Endometrial microvascular endothelial cells (primary cell): Measurements from ENCODE around the gene ANKRD1. TPM values are rescaled to one million over a fixed set of nuclear protein-coding genes. Genes with fewer than 3 reads are reported as not detected.
"Not testable (repeated sequence)": the region's sequence is repeated elsewhere in the genome, so short reads cannot be mapped to it uniquely, and the experiment has no call there.

Experiments used
- in situ Hi-C: cut with HindIII; loops from 2 replicates; pipeline ENCODE4 v1.10.0; 2017; ENCODE audit warnings: low sequenced_read_pairs, low pct_unique_long_range_greater_than_20kb; ENCODE audit errors: inconsistent ontology term
- total RNA-seq: library from RNA; depleted of rRNA; stranded (reverse); fragments of >200 nt; gene quantifications from one replicate; pipeline ENCODE4 v1.2.3, GENCODE V29; 2015; ENCODE audit errors: inconsistent ontology term

ANKRD1 gene
- total RNA-seq, result 460 TPM

GRCh38 chr10:90920986-90921666 is at the start of gene ANKRD1:
Gene ANKRD1, minus strand, starts transcription at chr10:90921087. Its CDS starts 60 bp downstream, at chr10:90921027.
- in situ Hi-C loops, result loop anchor here (25.0 kb wide), 1 partner anchor 341 kb away; no protein-coding TSS in a partner anchor

GRCh38 chr10:90969947-90970673 is 49.2 kb upstream of the ANKRD1 start:
- in situ Hi-C loops, result no loop called here

GRCh38 chr10:90969121-90969534 is 48.2 kb upstream of the ANKRD1 start:
- in situ Hi-C loops, result no loop called here

GRCh38 chr10:90968328-90969081 is 47.6 kb upstream of the ANKRD1 start:
- in situ Hi-C loops, result no loop called here

GRCh38 chr10:90967865-90968264 is 47.0 kb upstream of the ANKRD1 start:
- in situ Hi-C loops, result no loop called here

GRCh38 chr10:90966146-90966545 is 45.3 kb upstream of the ANKRD1 start:
- in situ Hi-C loops, result no loop called here

GRCh38 chr10:90965720-90966119 is 44.8 kb upstream of the ANKRD1 start:
- in situ Hi-C loops, result no loop called here

GRCh38 chr10:90964781-90965465 is 44.0 kb upstream of the ANKRD1 start:
- in situ Hi-C loops, result no loop called here

GRCh38 chr10:90963331-90963730 is 42.4 kb upstream of the ANKRD1 start:
- in situ Hi-C loops, result no loop called here

- in situ Hi-C loops, result no loop called here
Measured at GRCh38 chr10:90960355-90960814, 39.5 kb upstream of the ANKRD1 start.

GRCh38 chr10:90959826-90960225 is 38.9 kb upstream of the ANKRD1 start:
- in situ Hi-C loops, result no loop called here

- in situ Hi-C loops, result no loop called here
Measured at GRCh38 chr10:90958781-90959180, 37.9 kb upstream of the ANKRD1 start.

GRCh38 chr10:90947030-90947960 is 26.4 kb upstream of the ANKRD1 start:
- in situ Hi-C loops, result no loop called here

- in situ Hi-C loops, result no loop called here
Measured at GRCh38 chr10:90945491-90946070, 24.7 kb upstream of the ANKRD1 start.

GRCh38 chr10:90944749-90945148 is 23.9 kb upstream of the ANKRD1 start:
- in situ Hi-C loops, result no loop called here

GRCh38 chr10:90942980-90943379 is 22.1 kb upstream of the ANKRD1 start:
- in situ Hi-C loops, result not testable (repeated sequence)

GRCh38 chr10:90939648-90940047 is 18.8 kb upstream of the ANKRD1 start:
- in situ Hi-C loops, result no loop called here

- in situ Hi-C loops, result no loop called here
Measured at GRCh38 chr10:90939116-90939515, 18.2 kb upstream of the ANKRD1 start.
